Neural progenitor cell (in vitro differentiated cells): ENCODE results near the gene MCF2L2. TPM values are rescaled to one million over a fixed set of nuclear protein-coding genes. Genes with fewer than 3 reads are reported as not detected.

ENCODE experiments used
- DNase-seq: peaks from one replicate; pipeline ENCODE4 v3.0.0-alpha.2; 2016; ENCODE audit warnings: low spot score
- H2AFZ ChIP-seq: fragments of 200-600 bp; sonication (generic); replicated peaks from 2 replicates; pipeline ENCODE4 v1.6.1; 2016; ENCODE audit warnings: antibody characterized with exemption
- H3F3A ChIP-seq: fragments of 200-600 bp; sonication (generic); 2 replicates; pipeline ENCODE4 v1.6.1; 2016; ENCODE audit warnings: antibody characterized with exemption, low read depth
- H3K27ac ChIP-seq: fragments of 200-600 bp; sonication (generic); 2 replicates; pipeline ENCODE4 v1.5.1; 2016; ENCODE audit warnings: mild to moderate bottlenecking
- H3K27me3 ChIP-seq: fragments of 200-600 bp; sonication (generic); 2 replicates; pipeline ENCODE4 v1.6.1; 2016; ENCODE audit warnings: mild to moderate bottlenecking, moderate library complexity
- H3K36me3 ChIP-seq: fragments of 200-600 bp; sonication (generic); 2 replicates; pipeline ENCODE4 v1.5.1; 2016
- H3K4me1 ChIP-seq: fragments of 200-600 bp; sonication (generic); 2 replicates; pipeline ENCODE4 v1.6.1; 2016; ENCODE audit warnings: mixed run types
- H3K4me2 ChIP-seq: fragments of 200-600 bp; sonication (generic); 2 replicates; pipeline ENCODE4 v1.6.1; 2016
- H3K4me3 ChIP-seq: fragments of 200-600 bp; sonication (generic); 2 replicates; pipeline ENCODE4 v1.5.1; 2016
- H3K79me2 ChIP-seq: fragments of 200-600 bp; sonication (generic); 2 replicates; pipeline ENCODE4 v1.6.1; 2016; ENCODE audit warnings: low read depth
- H3K9ac ChIP-seq: fragments of 200-600 bp; sonication (generic); 2 replicates; pipeline ENCODE4 v1.6.1; 2016
- H3K9me3 ChIP-seq: fragments of 200-600 bp; sonication (generic); 2 replicates; pipeline ENCODE4 v1.5.1; 2016; ENCODE audit warnings: low read depth
- H4K20me1 ChIP-seq: fragments of 200-600 bp; sonication (generic); 2 replicates; pipeline ENCODE4 v1.6.1; 2016; ENCODE audit warnings: low read depth
- H3K27ac Mint-ChIP-seq: 3 replicates; pipeline ENCODE4 v1.8.0; 2021; ENCODE audit warnings: mixed read lengths
- H3K27me3 Mint-ChIP-seq: 2 replicates; pipeline ENCODE4 v1.8.0; 2022; ENCODE audit warnings: low read depth, mild to moderate bottlenecking, inconsistent platforms, moderate library complexity, mixed read lengths; ENCODE audit not compliant: insufficient read depth
- H3K36me3 Mint-ChIP-seq: 3 replicates; pipeline ENCODE4 v1.8.0; 2021; ENCODE audit warnings: mixed read lengths
- H3K4me1 Mint-ChIP-seq: 3 replicates; pipeline ENCODE4 v1.8.0; 2021; ENCODE audit warnings: mixed read lengths
- H3K4me3 Mint-ChIP-seq: 3 replicates; pipeline ENCODE4 v1.8.0; 2021; ENCODE audit warnings: mild to moderate bottlenecking, moderate library complexity, mixed read lengths
- H3K9me3 Mint-ChIP-seq: 3 replicates; pipeline ENCODE4 v1.8.0; 2020; ENCODE audit warnings: mixed read lengths
- EZH2 ChIP-seq: fragments of 200-600 bp; sonication (generic); IDR thresholded peaks from 2 replicates; pipeline ENCODE4 v1.6.1; 2017; ENCODE audit warnings: antibody characterized with exemption, mild to moderate bottlenecking, moderate library complexity
- EZH2phosphoT487 ChIP-seq: fragments of 200-600 bp; sonication (generic); IDR thresholded peaks from 2 replicates; pipeline ENCODE4 v1.6.1; 2017; ENCODE audit warnings: antibody characterized with exemption
- total RNA-seq: library from RNA; depleted of rRNA; stranded (reverse); fragments of >200 nt; gene quantifications from 2 replicates; pipeline ENCODE4 v1.2.3, GENCODE V29; 2015; ENCODE audit warnings: low replicate concordance
- TF ChIP-seq, protein P1 (sequence below): fragments of 200-600 bp; sonication (generic); IDR thresholded peaks from 2 replicates; pipeline ENCODE4 v1.5.1; 2017; ENCODE audit warnings: antibody characterized with exemption, mild to moderate bottlenecking

MCF2L2 gene
- total RNA-seq, 1 donor from 2014 or later: 11.1 TPM

DNA sequence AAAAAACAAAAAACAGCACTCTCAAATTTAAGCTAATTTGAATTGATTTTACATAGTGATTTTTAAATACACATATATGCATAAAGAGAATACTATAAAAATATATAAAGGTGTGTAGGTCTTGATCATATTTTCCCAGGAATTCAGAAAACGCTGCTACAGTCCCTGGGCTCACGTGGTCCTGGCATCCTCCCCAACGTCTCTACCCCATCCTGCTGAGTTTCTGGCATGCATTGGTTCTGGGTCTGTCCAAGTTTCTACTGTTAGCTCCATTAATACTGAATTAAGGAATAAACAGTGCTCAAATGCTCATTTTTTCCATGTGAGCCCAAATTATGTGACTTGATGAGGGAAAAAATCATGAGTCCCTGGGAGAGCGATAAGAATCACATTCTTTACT is 233.2 kb downstream of the MCF2L2 start:
- no peak overlapping the region for H3K4me3 ChIP-seq
- no peaks in the 10 kb centered on the region for H3K36me3 Mint-ChIP-seq
- H3K79me2 ChIP-seq: no peaks in the 10 kb centered on the region
- H3K27ac Mint-ChIP-seq: no peak overlapping the region
- no peak overlapping the region for H3K4me3 Mint-ChIP-seq
- H3K36me3 ChIP-seq: no peaks in the 10 kb centered on the region
- H3K27me3 Mint-ChIP-seq: no peaks in the 10 kb centered on the region
- no peak for TF ChIP-seq EZH2phosphoT487
- TF ChIP-seq EZH2: no peak
- TF ChIP-seq, protein P1, sequence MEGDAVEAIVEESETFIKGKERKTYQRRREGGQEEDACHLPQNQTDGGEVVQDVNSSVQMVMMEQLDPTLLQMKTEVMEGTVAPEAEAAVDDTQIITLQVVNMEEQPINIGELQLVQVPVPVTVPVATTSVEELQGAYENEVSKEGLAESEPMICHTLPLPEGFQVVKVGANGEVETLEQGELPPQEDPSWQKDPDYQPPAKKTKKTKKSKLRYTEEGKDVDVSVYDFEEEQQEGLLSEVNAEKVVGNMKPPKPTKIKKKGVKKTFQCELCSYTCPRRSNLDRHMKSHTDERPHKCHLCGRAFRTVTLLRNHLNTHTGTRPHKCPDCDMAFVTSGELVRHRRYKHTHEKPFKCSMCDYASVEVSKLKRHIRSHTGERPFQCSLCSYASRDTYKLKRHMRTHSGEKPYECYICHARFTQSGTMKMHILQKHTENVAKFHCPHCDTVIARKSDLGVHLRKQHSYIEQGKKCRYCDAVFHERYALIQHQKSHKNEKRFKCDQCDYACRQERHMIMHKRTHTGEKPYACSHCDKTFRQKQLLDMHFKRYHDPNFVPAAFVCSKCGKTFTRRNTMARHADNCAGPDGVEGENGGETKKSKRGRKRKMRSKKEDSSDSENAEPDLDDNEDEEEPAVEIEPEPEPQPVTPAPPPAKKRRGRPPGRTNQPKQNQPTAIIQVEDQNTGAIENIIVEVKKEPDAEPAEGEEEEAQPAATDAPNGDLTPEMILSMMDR: no peak
- peaks cover 2% of the 10 kb centered on the region for H3K9me3 Mint-ChIP-seq
- no peak overlapping the region for H2AFZ ChIP-seq
- H3K4me1 ChIP-seq: no peaks in the 10 kb centered on the region
- no peak for DNase-seq
- H3K27ac ChIP-seq: no peak overlapping the region
- no peak overlapping the region for H3K9ac ChIP-seq
- no peaks in the 10 kb centered on the region for H3K9me3 ChIP-seq
- H4K20me1 ChIP-seq: no peaks in the 10 kb centered on the region
- no peaks in the 10 kb centered on the region for H3K27me3 ChIP-seq
- no peaks in the 10 kb centered on the region for H3F3A ChIP-seq
- H3K4me2 ChIP-seq: no peak overlapping the region
- no peaks in the 10 kb centered on the region for H3K4me1 Mint-ChIP-seq

GRCh38 chr3:183193762-183194689 is 234.4 kb downstream of the MCF2L2 start:
- DNase-seq: no peak
- no peaks in the 10 kb centered on the region for H3F3A ChIP-seq
- H2AFZ ChIP-seq: no peak overlapping the region
- H3K36me3 ChIP-seq: no peaks in the 10 kb centered on the region
- Mint-ChIP-seq H3K4me3 (no peak overlapping the region), H3K27ac (no peak overlapping the region), H3K9me3 (no peaks in the 10 kb centered on the region), H3K4me1 (no peaks in the 10 kb centered on the region), H3K36me3 (no peaks in the 10 kb centered on the region), H3K27me3 (peaks cover 7% of the 10 kb centered on the region)
- H4K20me1 ChIP-seq: no peaks in the 10 kb centered on the region
- no peak overlapping the region for H3K4me2 ChIP-seq
- H3K27ac ChIP-seq: no peak overlapping the region
- no peak overlapping the region for H3K4me3 ChIP-seq
- H3K27me3 ChIP-seq: no peaks in the 10 kb centered on the region
- H3K79me2 ChIP-seq: no peaks in the 10 kb centered on the region
- no peaks in the 10 kb centered on the region for H3K9me3 ChIP-seq
- TF ChIP-seq EZH2: no peak
- no peak for TF ChIP-seq EZH2phosphoT487
- TF ChIP-seq, protein P1: no peak
- H3K4me1 ChIP-seq: no peaks in the 10 kb centered on the region
- no peak overlapping the region for H3K9ac ChIP-seq

DNA sequence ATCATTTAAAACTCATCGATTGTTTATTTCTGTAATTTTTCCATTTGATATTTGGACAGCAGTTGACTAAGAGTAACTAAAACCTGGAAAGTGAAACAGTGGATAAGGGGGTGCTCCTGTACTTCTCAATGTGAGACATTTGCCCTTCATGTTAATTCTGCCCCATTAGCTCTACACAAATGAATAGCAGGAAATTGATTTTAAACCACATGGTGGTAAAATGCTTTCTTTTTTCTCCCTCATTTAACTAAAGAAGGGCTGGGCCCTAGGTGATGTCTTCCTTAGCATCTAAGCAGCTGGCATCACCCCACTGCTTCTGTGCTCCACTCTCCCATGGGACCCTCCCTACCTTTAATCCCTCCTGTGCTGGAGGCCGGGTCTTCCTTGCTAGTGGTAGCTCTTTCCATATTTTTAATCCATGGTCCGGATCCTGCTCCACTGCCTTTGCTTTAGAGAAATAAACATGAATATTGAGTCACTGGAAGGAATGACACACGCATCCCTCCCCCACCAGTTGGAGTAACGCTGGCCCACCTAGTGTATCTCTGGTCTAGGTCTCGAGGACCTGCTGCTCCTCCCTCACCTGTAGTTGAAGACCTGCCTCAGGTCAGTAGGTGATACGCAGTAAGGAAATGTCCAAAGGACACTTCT is 235.6 kb downstream of the MCF2L2 start:
- no peak overlapping the region for H3K4me2 ChIP-seq
- H3K4me1 Mint-ChIP-seq: no peaks in the 10 kb centered on the region

More for the DNA sequence above, 235.6 kb downstream of the MCF2L2 start:
- no peak for DNase-seq
- no peaks in the 10 kb centered on the region for H3K9me3 Mint-ChIP-seq
- H3K27me3 Mint-ChIP-seq: peaks cover 10% of the 10 kb centered on the region
- Histone ChIP-seq H4K20me1 (no peaks in the 10 kb centered on the region), H2AFZ (no peak overlapping the region), H3K4me3 (no peak overlapping the region), H3F3A (no peaks in the 10 kb centered on the region), H3K36me3 (no peaks in the 10 kb centered on the region), H3K27me3 (no peaks in the 10 kb centered on the region), H3K9me3 (no peaks in the 10 kb centered on the region), H3K27ac (no peak overlapping the region), H3K79me2 (no peaks in the 10 kb centered on the region), H3K9ac (no peak overlapping the region), H3K4me1 (no peaks in the 10 kb centered on the region)
- TF ChIP-seq, protein P1: no peak
- TF ChIP-seq EZH2phosphoT487 (no peak), EZH2 (no peak)
- H3K36me3 Mint-ChIP-seq: no peaks in the 10 kb centered on the region
- H3K27ac Mint-ChIP-seq: no peak overlapping the region
- no peak overlapping the region for H3K4me3 Mint-ChIP-seq
